Endothelial cell of umbilical vein (primary cell): ENCODE measurements around the gene TXN2. TPM values are rescaled to one million over a fixed set of nuclear protein-coding genes. Genes with fewer than 3 reads are reported as not detected.

Source experiments
- BruUV-seq: library from RNA; stranded (reverse); fragments of 400-500 nt; replicated peaks from 2 replicates; lab custom pipeline; 2021; lab: Mats Ljungman, UMichigan
- CTCF ChIA-PET: fragments of 300-600, 350-600 bp; sonication (Branson Sonifier 250); formaldehyde crosslinking; loops from one replicate; lab custom pipeline; 2021; ENCODE audit warnings: antibody characterized with exemption, inconsistent platforms; lab: Charles Lee
- POLR2A ChIA-PET: fragments of 300-600, 350-600 bp; sonication (Branson Sonifier 250); formaldehyde crosslinking; loops from one replicate; lab custom pipeline; 2021; ENCODE audit warnings: antibody characterized with exemption, inconsistent platforms; lab: Charles Lee
- DNase-seq: peaks from one replicate; pipeline ENCODE4 v3.0.0-alpha.2; 2011; ENCODE audit warnings: low read depth, low spot score
- FAIRE-seq: peaks from 2 replicates; lab custom pipeline; 2011; peaks lifted over from hg19 to GRCh38; lab: Jason Lieb, UNC
- H2AFZ ChIP-seq: 2 replicates; pipeline ENCODE4 v1.6.0; 2012; ENCODE audit warnings: low read depth, low read length, control low read depth, inconsistent platforms
- H3K27ac ChIP-seq: 2 replicates; pipeline ENCODE4 v1.5.1; 2011; ENCODE audit warnings: low read depth, mild to moderate bottlenecking, control low read depth, low read length, moderate library complexity; ENCODE audit not compliant: insufficient read depth
- H3K27me3 ChIP-seq, 2 experiments: 2 replicates each; pipeline versions ENCODE4 v1.6.0 to v1.6.1; 2011; ENCODE audit warnings: low read length in 2 of 2, mixed read lengths in 1 of 2; ENCODE audit not compliant: control insufficient read depth in 2 of 2, insufficient read depth in 2 of 2
- H3K36me3 ChIP-seq, 2 experiments: 2 replicates in 1 of 2; 3 replicates in 1 of 2; pipeline ENCODE4 v1.5.1; 2011; ENCODE audit warnings: low read length in 2 of 2, mild to moderate bottlenecking in 1 of 2, moderate library complexity in 1 of 2; ENCODE audit not compliant: control insufficient read depth in 2 of 2, insufficient read depth in 2 of 2; ENCODE audit errors: extremely low read depth in 1 of 2
- H3K4me1 ChIP-seq: 3 replicates; pipeline ENCODE4 v1.5.1; 2011; ENCODE audit warnings: mild to moderate bottlenecking, low read length; ENCODE audit not compliant: control insufficient read depth, insufficient read depth; ENCODE audit errors: extremely low read depth
- H3K4me2 ChIP-seq: 2 replicates; pipeline ENCODE4 v1.6.1; 2011; ENCODE audit warnings: low read length, control low read depth, mixed read lengths; ENCODE audit not compliant: insufficient read depth
- H3K4me3 ChIP-seq, 3 experiments: fragments of 200-600 bp in 1 of 3; sonication (generic), shearing (Covaris generic) in 1 of 3; replicated peaks in 1 of 3; 2 replicates each; pipeline ENCODE4 v1.5.1; 2011 to 2016; ENCODE audit warnings: control low read depth in 3 of 3, low read length in 3 of 3, mild to moderate bottlenecking in 2 of 3, inconsistent platforms in 1 of 3, low read depth in 1 of 3, moderate library complexity in 1 of 3; ENCODE audit not compliant: insufficient read depth in 1 of 3
- H3K79me2 ChIP-seq: 2 replicates; pipeline ENCODE4 v1.6.0; 2012; ENCODE audit warnings: low read length, inconsistent platforms; ENCODE audit not compliant: control insufficient read depth, insufficient read depth
- H3K9ac ChIP-seq: replicated peaks from 2 replicates; pipeline ENCODE3; 2011; ENCODE audit warnings: low read length, control low read depth; ENCODE audit not compliant: insufficient read depth; ENCODE audit errors: extremely low read depth
- H3K9me1 ChIP-seq: replicated peaks from 3 replicates; pipeline ENCODE4 v1.6.0; 2011; ENCODE audit warnings: mild to moderate bottlenecking, low read length; ENCODE audit not compliant: control insufficient read depth, insufficient read depth; ENCODE audit errors: extremely low read depth
- H3K9me3 ChIP-seq: replicated peaks from 2 replicates; pipeline ENCODE4 v1.5.1; 2012; ENCODE audit warnings: low read length, inconsistent platforms; ENCODE audit not compliant: control insufficient read depth, insufficient read depth
- H4K20me1 ChIP-seq: replicated peaks from 2 replicates; pipeline ENCODE3; 2011; ENCODE audit warnings: mild to moderate bottlenecking, low read length; ENCODE audit not compliant: control insufficient read depth, insufficient read depth; ENCODE audit errors: extremely low read depth
- CTCF ChIP-seq, 2 donors: IDR thresholded peaks; 1 replicate in 1 of 2; 2 replicates in 1 of 2; pipeline ENCODE4 v1.5.1; 2011; ENCODE audit warnings: low read length in 2 of 2, mild to moderate bottlenecking in 2 of 2, moderate library complexity in 2 of 2, control low read depth in 1 of 2, inconsistent platforms in 1 of 2, low read depth in 1 of 2; ENCODE audit not compliant: insufficient read depth in 1 of 2; ENCODE audit errors: extremely low read depth in 1 of 2
- EZH2 ChIP-seq: IDR thresholded peaks from 2 replicates; pipeline ENCODE4 v1.6.1; 2012; ENCODE audit warnings: borderline replicate concordance, low read depth, mild to moderate bottlenecking, moderate library complexity, low read length, inconsistent platforms; ENCODE audit not compliant: severe bottlenecking
- FOS ChIP-seq: IDR thresholded peaks from 2 replicates; pipeline ENCODE4 v1.6.1; 2011; ENCODE audit warnings: mild to moderate bottlenecking, low read length, moderate library complexity, borderline replicate concordance; ENCODE audit not compliant: insufficient read depth
- GATA2 ChIP-seq: IDR thresholded peaks from 2 replicates; pipeline ENCODE4 v1.7.0; 2011; ENCODE audit warnings: low read depth, mild to moderate bottlenecking, moderate library complexity, mixed read lengths, low read length; ENCODE audit not compliant: insufficient read length, insufficient read depth
- JUN ChIP-seq: IDR thresholded peaks from 2 replicates; pipeline ENCODE4 v1.6.1; 2011; ENCODE audit warnings: borderline replicate concordance, low read depth; ENCODE audit not compliant: insufficient read length, insufficient read depth
- MAX ChIP-seq: IDR thresholded peaks from 2 replicates; pipeline ENCODE4 v1.6.1; 2011; ENCODE audit not compliant: insufficient read depth, insufficient read length
- MYC ChIP-seq: IDR thresholded peaks from one replicate; pipeline ENCODE4 v1.6.1; 2011; ENCODE audit warnings: mild to moderate bottlenecking, low read depth, low read length
- POLR2A ChIP-seq: IDR thresholded peaks from 2 replicates; pipeline ENCODE4 v1.6.1; 2012; ENCODE audit warnings: low read depth, mild to moderate bottlenecking, control low read depth, low read length
- POLR2AphosphoS5 ChIP-seq: IDR thresholded peaks from 2 replicates; pipeline ENCODE4 v1.6.1; 2012; ENCODE audit warnings: low read depth, mild to moderate bottlenecking, control low read depth, low read length, moderate library complexity; ENCODE audit not compliant: insufficient read depth
- dilution Hi-C: fragments of 300-500 bp; cut with MboI; formaldehyde crosslinking; loops from one replicate; pipeline ENCODE4 v1.15.0; 2019; ENCODE audit warnings: low sequenced_read_pairs; ENCODE audit not compliant: extremely low pct_ligation_motif_present
- intact Hi-C: fragments of 100-400 bp; cut with micrococcal nuclease; formaldehyde crosslinking; loops from one replicate; pipeline ENCODE4 v1.10.0; 2022
- polyA plus RNA-seq, 4 experiments: library from polyadenylated mRNA; depleted of rRNA in 3 of 4; stranded (reverse) in 3 of 4; unstranded in 1 of 4; fragments of >200 nt; gene quantifications; 2 replicates each; pipeline versions ENCODE4 v1.2.1 to v1.2.3, GENCODE V29; 2011 to 2012; ENCODE audit warnings: missing spikeins in 1 of 4
- total RNA-seq: library from RNA; stranded (reverse); gene quantifications from 2 replicates; pipeline ENCODE4 v1.2.3, GENCODE V29; 2021

Gene TXN2
- total and polyA plus RNA-seq, 2 donors (not counting 3 experiments of a cell fraction or from before 2014, with no cell fraction given): 75.9 to 183 TPM

- CTCF ChIA-PET: no interaction called here
- TF ChIP-seq EZH2: no peak
- no peak for TF ChIP-seq GATA2
- no peak for TF ChIP-seq CTCF (IDR thresholded peaks at IDR 0.05; ENCODE audit: extremely low read depth in 1 of 2, insufficient read depth in 1 of 2, low read depth in 1 of 2, low read length in 2 of 2)
- no peak for TF ChIP-seq MYC
- no peak for TF ChIP-seq JUN
- H3K4me3 ChIP-seq: no peak overlapping the region
- FAIRE-seq: no peak
- no peaks in the 10 kb centered on the region for H3K27me3 ChIP-seq
- no peak overlapping the region for H3K9ac ChIP-seq
- peaks cover 6 to 24% of the 10 kb centered on the region in 2 experiments for H3K36me3 ChIP-seq
- no peaks in the 10 kb centered on the region for H3K9me1 ChIP-seq
- H3K4me1 ChIP-seq: peaks cover 8% of the 10 kb centered on the region
- peaks cover 10% of the 10 kb centered on the region for H3K79me2 ChIP-seq
- H3K4me2 ChIP-seq: no peak overlapping the region
- dilution Hi-C loops: no loop called here
- H4K20me1 ChIP-seq: no peaks in the 10 kb centered on the region
- H3K9me3 ChIP-seq: no peaks in the 10 kb centered on the region
- H2AFZ ChIP-seq: no peak overlapping the region
- POLR2A ChIA-PET: no interaction called here
- H3K27ac ChIP-seq: no peak overlapping the region
- no peak for DNase-seq
- intact Hi-C loops: no loop called here
- no TSS peak for BruUV-seq
These were observed 2.5 kb downstream of the TXN2 start for GRCh38 chr22:36478966-36479365.

- no peaks in the 10 kb centered on the region for H3K9me1 ChIP-seq
- H3K4me3 ChIP-seq: no peak overlapping the region
- no peak for TF ChIP-seq POLR2A
- TF ChIP-seq MAX: no peak
- TF ChIP-seq CTCF (IDR thresholded peaks at IDR 0.05; ENCODE audit: extremely low read depth in 1 of 2, insufficient read depth in 1 of 2, low read depth in 1 of 2, low read length in 2 of 2): no peak
- TF ChIP-seq EZH2: no peak
- TF ChIP-seq JUN: no peak
- no peak for TF ChIP-seq MYC
- no peak for TF ChIP-seq GATA2
- TF ChIP-seq POLR2AphosphoS5: no peak
- no peak for TF ChIP-seq FOS
- BruUV-seq: no TSS peak
- ChIA-PET POLR2A (no interaction called here), CTCF (interaction anchor here (1.5 kb wide), 1 partner anchor 11 kb away, joined by 6 read pairs; no protein-coding TSS in a partner anchor)
- no peaks in the 10 kb centered on the region for H4K20me1 ChIP-seq
- no peak overlapping the region for H2AFZ ChIP-seq
- H3K79me2 ChIP-seq: peaks cover 5% of the 10 kb centered on the region
- H3K36me3 ChIP-seq: peaks cover 6 to 32% of the 10 kb centered on the region in 2 experiments
- no peaks in the 10 kb centered on the region for H3K27me3 ChIP-seq
- intact Hi-C loops: no loop called here
- dilution Hi-C loops: no loop called here
- FAIRE-seq: no peak
- no peak overlapping the region for H3K9ac ChIP-seq
- H3K27ac ChIP-seq: no peak overlapping the region
- H3K4me1 ChIP-seq: peaks cover 2% of the 10 kb centered on the region
- no peaks in the 10 kb centered on the region for H3K9me3 ChIP-seq
- no peak for DNase-seq
- no peak overlapping the region for H3K4me2 ChIP-seq
These were observed 6.1 kb downstream of the TXN2 start for GRCh38 chr22:36475341-36475740.
